HG03108 (cell line): Measurements from ENCODE around the gene GINS1.
"Not testable (repeated sequence)": the region's sequence is repeated elsewhere in the genome, so short reads cannot be mapped to it uniquely, and the experiment has no call there.

ENCODE experiments used
- ATAC-seq: cut with Tn5 transposase; IDR thresholded peaks from one replicate; pipeline ENCODE4 v1.9.1; 2021; ENCODE audit warnings: moderate library complexity; ENCODE audit not compliant: unreplicated experiment

Gene GINS1

GRCh38 chr20:25389858-25390537 lies 17.5 kb upstream of the GINS1 start:
- peak; percentile 15 for ATAC-seq

- ATAC-seq = peak; percentile 92
Measured at GRCh38 chr20:25390538-25391528, 16.6 kb upstream of the GINS1 start, which contains the start of gene ABHD12. Gene ABHD12, minus strand, starts transcription at chr20:25390835. Its CDS starts 132 bp downstream, at chr20:25390703.

DNA sequence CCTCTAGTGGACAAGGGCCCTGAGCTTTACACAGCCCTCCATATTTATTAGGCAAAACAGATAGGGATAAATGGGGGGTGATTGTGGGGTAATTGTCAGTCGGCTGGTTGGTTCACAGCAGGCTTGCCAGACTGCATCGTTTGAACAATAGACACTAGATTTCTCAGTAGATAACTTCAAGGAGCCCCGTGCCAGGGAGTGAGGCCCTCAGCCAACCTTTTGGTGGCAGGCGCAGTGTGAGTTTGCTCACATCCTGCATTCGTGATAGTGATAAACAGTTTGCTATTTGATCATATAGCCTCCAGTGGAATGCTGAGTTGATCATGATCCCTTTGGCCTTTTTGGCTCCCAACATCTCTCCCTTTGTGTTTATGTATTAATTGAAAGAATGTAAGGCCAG lies 13.2 kb upstream of the GINS1 start:
- ATAC-seq = no peak

DNA sequence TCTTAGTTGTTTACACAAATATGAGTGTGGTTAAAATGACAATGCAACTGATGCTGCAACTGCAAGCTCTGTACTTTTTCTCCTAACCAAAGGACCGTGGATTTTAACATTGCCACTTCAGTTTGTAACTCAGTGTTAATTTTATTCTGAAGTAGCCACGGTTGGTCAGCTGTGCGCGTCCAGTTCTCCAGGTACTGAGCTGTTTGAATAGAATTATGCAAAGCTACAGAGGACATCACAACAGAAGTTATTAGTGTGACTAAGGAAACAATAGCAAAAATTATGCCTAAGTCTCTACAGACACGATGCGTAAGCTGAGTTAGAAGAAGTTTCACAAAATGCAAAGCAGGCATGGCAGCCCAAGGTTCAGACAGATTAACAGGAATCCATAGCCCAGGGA lies 12.5 kb upstream of the GINS1 start:
- no peak for ATAC-seq

GRCh38 chr20:25397096-25397495 lies 10.4 kb upstream of the GINS1 start:
- ATAC-seq = no peak

- no peak for ATAC-seq
Measured at GRCh38 chr20:25397821-25398220, 9.7 kb upstream of the GINS1 start.

GRCh38 chr20:25398376-25399036 lies 9.0 kb upstream of the GINS1 start:
- no peak for ATAC-seq

DNA sequence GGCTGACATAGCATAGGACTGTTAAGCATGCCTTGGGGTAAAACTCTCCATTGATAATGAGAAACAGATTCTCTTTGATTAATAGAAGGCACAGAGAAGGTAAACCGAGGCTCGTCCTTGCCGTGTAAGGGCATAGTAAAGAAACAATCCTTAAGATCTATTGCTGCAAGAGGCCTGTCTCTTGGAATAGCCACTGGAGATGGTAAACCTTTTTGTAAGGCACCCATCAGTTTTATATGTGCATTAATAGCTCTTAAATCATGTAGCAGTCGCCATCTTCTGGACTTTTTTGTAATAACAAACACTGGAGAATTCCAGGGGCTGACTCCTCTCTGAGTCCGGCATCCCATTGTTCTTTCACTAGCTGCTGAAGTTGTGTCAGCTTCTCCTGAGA lies 8.4 kb upstream of the GINS1 start:
- no peak for ATAC-seq

GRCh38 chr20:25400291-25400732 lies 7.2 kb upstream of the GINS1 start:
- not testable (repeated sequence) for ATAC-seq

- no peak for ATAC-seq
Measured at GRCh38 chr20:25402583-25402982, 4.9 kb upstream of the GINS1 start.

GRCh38 chr20:25408170-25408547 lies 686 bp downstream of the GINS1 start:
- no peak for ATAC-seq

DNA sequence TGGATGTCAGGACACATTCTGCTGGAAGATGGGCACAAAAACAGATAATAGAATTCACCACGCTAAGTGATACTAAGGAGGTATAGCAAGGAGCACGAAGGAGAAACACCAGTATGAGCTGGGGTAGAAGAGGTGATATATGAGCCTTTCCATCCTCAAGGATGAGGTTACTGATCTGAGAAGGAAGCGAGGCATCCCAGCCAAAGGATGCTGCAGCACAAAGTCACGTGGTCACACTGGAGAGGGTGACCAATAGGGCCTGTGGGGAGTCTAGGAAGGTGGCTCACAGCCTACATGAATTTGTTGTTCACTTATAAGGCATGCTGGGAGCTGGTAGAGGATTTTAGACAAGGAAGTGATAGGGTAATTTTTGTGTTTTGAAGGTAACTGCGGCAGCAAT lies 1.4 kb downstream of the GINS1 start:
- ATAC-seq = no peak

- ATAC-seq = no peak
Measured at GRCh38 chr20:25418776-25419175, 11.3 kb downstream of the GINS1 start.

GRCh38 chr20:25421102-25421501 lies 13.6 kb downstream of the GINS1 start:
- ATAC-seq = no peak

GRCh38 chr20:25422032-25422431 lies 14.6 kb downstream of the GINS1 start:
- ATAC-seq = no peak

DNA sequence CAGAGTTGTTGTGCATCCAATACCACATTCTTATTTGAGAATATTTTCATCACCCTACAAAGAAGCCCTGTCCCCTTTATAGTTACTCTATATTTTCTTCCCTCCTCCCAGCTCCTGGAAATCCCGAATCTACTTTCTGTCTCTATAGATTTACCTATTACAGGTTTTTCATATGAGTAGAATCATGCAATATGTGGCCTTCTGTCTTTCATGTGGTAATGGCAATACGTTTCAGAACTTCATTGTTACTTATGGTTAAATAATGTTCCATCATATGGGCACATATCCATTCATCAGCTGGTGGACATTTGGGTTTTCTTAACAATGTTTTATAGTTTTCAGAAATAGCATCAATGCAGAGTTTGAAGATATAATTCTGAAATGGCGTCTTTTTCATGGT lies 17.1 kb downstream of the GINS1 start:
- no peak for ATAC-seq

DNA sequence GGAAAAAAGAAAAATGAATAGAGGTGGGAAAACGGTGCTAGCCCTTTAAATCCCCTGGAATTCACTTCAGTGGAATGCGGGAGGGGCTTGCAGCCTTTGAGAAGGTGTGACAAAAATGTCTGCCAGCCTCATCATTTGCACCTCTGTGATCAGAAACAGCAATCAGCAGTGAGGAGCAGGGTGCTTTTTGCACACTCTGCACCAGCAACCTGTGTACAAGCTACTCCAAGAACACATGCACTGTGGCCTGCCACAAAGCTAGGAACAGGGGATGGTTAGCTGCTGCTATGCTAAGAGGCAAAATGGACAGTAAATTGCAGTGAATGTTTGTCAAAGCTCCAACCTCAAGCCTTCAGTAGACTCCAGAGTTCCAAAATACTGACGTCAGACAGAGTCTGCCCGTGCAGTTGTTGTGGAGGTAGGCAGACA lies 29.7 kb downstream of the GINS1 start:
- no peak for ATAC-seq

DNA sequence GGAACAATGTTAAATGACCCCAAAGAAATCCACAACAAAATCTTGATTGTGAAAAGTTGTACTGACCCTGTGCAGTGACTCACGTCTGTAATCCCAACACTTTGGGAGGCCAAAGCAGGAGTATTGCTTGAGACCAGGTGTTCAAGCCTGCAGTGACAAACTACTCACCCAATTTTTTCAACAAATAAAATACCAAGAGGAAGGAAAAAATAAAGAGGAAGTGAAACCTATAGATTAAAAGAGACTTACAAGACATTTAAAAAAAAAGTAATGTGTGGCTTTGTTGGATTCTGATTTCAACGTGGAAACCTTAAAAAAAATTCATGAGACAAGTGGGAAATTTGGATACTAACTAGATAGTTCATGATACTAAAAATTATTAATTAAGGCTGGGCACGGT lies 31.9 kb downstream of the GINS1 start:
- no peak for ATAC-seq

- ATAC-seq = no peak
Measured at GRCh38 chr20:25444556-25444955, 37.1 kb downstream of the GINS1 start.

GRCh38 chr20:25447671-25448070 lies 40.2 kb downstream of the GINS1 start:
- no peak for ATAC-seq

- ATAC-seq = no peak
Measured at GRCh38 chr20:25452333-25452732, 44.9 kb downstream of the GINS1 start.
